Mesothelial cell of epicardium (in vitro differentiated cells): Measurements from ENCODE around the gene TSPAN7. TPM values are rescaled to one million over a fixed set of nuclear protein-coding genes. Genes with fewer than 3 reads are reported as not detected.
A peak's percentile ranks its signal among the peaks of the same experiment; 100 is the strongest.

Experiments
- DNase-seq, 2 experiments: peaks; one replicate each; pipeline ENCODE4 v3.0.0; 2021; ENCODE audit warnings: low spot score in 2 of 2; ENCODE audit not compliant: unreplicated experiment in 2 of 2
- H3K27ac Mint-ChIP-seq: 2 replicates; pipeline ENCODE4 v1.8.0; 2021; ENCODE audit warnings: mixed read lengths
- H3K27me3 Mint-ChIP-seq: 2 replicates; pipeline ENCODE4 v1.8.0; 2021; ENCODE audit warnings: low read depth, mixed read lengths
- H3K36me3 Mint-ChIP-seq: 2 replicates; pipeline ENCODE4 v1.8.0; 2021; ENCODE audit warnings: mixed read lengths
- H3K4me1 Mint-ChIP-seq: 2 replicates; pipeline ENCODE4 v1.8.0; 2021; ENCODE audit warnings: mixed read lengths
- H3K4me3 Mint-ChIP-seq: 2 replicates; pipeline ENCODE4 v1.8.0; 2021; ENCODE audit warnings: mild to moderate bottlenecking, moderate library complexity, mixed read lengths
- H3K9me3 Mint-ChIP-seq: 2 replicates; pipeline ENCODE4 v1.8.0; 2021; ENCODE audit warnings: mixed read lengths
- CTCF ChIP-seq: fragments of 200-600 bp; sonication (generic); IDR thresholded peaks from one replicate; pipeline ENCODE4 v1.5.0; 2021; ENCODE audit warnings: antibody characterized with exemption; ENCODE audit not compliant: unreplicated experiment
- total RNA-seq: library from RNA; stranded (reverse); gene quantifications from 3 replicates; pipeline ENCODE4 v1.2.1, GENCODE V29; 2021

Gene TSPAN7
- total RNA-seq, 1 donor from 2014 or later = 10.1 TPM

- no peak for TF ChIP-seq CTCF
- H3K27me3 Mint-ChIP-seq = peaks cover 9% of the 10 kb centered on the region
- peaks cover 8% of the 10 kb centered on the region for H3K9me3 Mint-ChIP-seq
- H3K27ac Mint-ChIP-seq = no peak overlapping the region
- H3K4me3 Mint-ChIP-seq = peak overlapping the region; percentile 59
- DNase-seq = no peak
- peaks cover 12% of the 10 kb centered on the region for H3K4me1 Mint-ChIP-seq
- no peaks in the 10 kb centered on the region for H3K36me3 Mint-ChIP-seq
These were observed 591 bp upstream of the TSPAN7 start for GRCh38 chrX:38560776-38561125.

GRCh38 chrX:38561951-38562719 lies 793 bp downstream of the TSPAN7 start:
- H3K4me3 Mint-ChIP-seq = peak overlapping the region; percentile 83
- peaks cover 9% of the 10 kb centered on the region for H3K27me3 Mint-ChIP-seq
- TF ChIP-seq CTCF = no peak
- peaks cover 8% of the 10 kb centered on the region for H3K9me3 Mint-ChIP-seq
- no peak overlapping the region for H3K27ac Mint-ChIP-seq
- peaks cover 12% of the 10 kb centered on the region for H3K4me1 Mint-ChIP-seq
- no peaks in the 10 kb centered on the region for H3K36me3 Mint-ChIP-seq
- peak; percentile 23 to 39 for DNase-seq

- no peak overlapping the region for H3K27ac Mint-ChIP-seq
- no peak for TF ChIP-seq CTCF
- H3K9me3 Mint-ChIP-seq = peaks cover 13% of the 10 kb centered on the region
- peak overlapping the region; percentile 83 for H3K4me3 Mint-ChIP-seq
- no peak for DNase-seq
- no peaks in the 10 kb centered on the region for H3K36me3 Mint-ChIP-seq
- peaks cover 12% of the 10 kb centered on the region for H3K4me1 Mint-ChIP-seq
- peaks cover 9% of the 10 kb centered on the region for H3K27me3 Mint-ChIP-seq
These were observed 1.7 kb downstream of the TSPAN7 start for GRCh38 chrX:38563030-38563429.

GRCh38 chrX:38570396-38570795 lies 9.1 kb downstream of the TSPAN7 start:
- H3K9me3 Mint-ChIP-seq = peaks cover 33% of the 10 kb centered on the region
- H3K27ac Mint-ChIP-seq = no peak overlapping the region
- no peak for TF ChIP-seq CTCF
- H3K36me3 Mint-ChIP-seq = no peaks in the 10 kb centered on the region
- no peak for DNase-seq
- H3K27me3 Mint-ChIP-seq = peaks cover 5% of the 10 kb centered on the region
- H3K4me1 Mint-ChIP-seq = no peaks in the 10 kb centered on the region
- H3K4me3 Mint-ChIP-seq = no peak overlapping the region

GRCh38 chrX:38571058-38571457 lies 9.7 kb downstream of the TSPAN7 start:
- Mint-ChIP-seq H3K4me1 (no peaks in the 10 kb centered on the region), H3K9me3 (peaks cover 33% of the 10 kb centered on the region), H3K27ac (no peak overlapping the region), H3K27me3 (peaks cover 5% of the 10 kb centered on the region), H3K4me3 (no peak overlapping the region), H3K36me3 (no peaks in the 10 kb centered on the region)
- DNase-seq = no peak
- no peak for TF ChIP-seq CTCF
